ENCODE results near the gene PRRT4.

PRRT4 gene

DNA sequence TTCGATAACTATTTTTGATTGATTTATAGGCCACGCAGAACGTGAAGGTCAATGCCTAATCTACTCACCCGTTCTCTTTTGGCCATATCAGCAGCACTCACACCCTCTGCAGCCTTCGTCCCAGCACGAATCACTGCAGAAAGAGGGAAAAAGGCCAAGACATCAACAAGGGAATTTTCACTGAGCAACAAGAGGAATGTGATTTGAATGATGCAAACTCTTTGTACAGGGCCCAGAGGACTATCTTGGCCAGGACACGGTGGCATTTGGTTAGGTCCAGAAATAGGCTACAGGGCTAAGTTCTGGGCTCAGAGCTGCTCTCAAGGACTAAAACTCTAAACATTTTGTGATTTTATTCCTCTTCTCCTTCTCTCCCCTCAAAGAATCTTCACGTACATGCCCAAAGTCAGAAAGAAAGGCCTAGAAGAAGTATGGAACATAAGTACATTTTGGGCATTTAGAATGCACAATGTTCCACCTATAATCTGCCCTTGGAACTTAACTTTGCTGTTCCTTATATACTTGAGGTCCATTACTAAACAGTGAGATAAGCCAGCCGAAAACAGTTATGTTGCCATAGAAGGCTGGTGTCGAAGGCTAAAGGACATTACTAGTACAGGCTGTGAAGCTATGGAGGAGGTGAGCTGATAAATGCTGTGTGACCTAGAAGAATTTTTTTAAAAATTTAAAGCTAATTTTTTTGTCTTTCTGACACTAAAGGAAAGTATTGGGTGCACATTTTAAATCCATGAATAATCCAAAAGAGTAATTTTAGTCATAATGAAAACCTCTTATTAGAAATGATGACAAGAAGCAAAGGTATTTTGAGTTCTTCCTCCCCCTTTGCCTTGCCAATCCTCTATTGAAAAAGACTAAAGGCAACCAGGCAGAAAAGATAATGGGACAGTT lies 37.8 kb downstream of the PRRT4 start:
- H3K79me1 ChIP-seq (ENCODE audit: low read length), result no peaks in the 10 kb centered on the region
- no peak overlapping the region for H3K4ac ChIP-seq (ENCODE audit: low read depth, low read length)
- H2BK5ac ChIP-seq (ENCODE audit: low read depth, low read length, poor library complexity), result no peak overlapping the region
- no peak overlapping the region for H3K9ac ChIP-seq (ENCODE audit: low read length)
- no peak overlapping the region for H4K8ac ChIP-seq (ENCODE audit: low read depth, low read length)
- H4K91ac ChIP-seq (ENCODE audit: low read depth, low read length), result no peak overlapping the region
- H3K36me3 ChIP-seq (ENCODE audit: control insufficient read depth in 1 of 2, insufficient read depth in 2 of 2, low read length in 2 of 2), result peaks cover 20 to 31% of the 10 kb centered on the region in 2 experiments
- no peaks in the 10 kb centered on the region for H3K27me3 ChIP-seq (ENCODE audit: insufficient read depth, low read length)
- no peak overlapping the region for H3K27ac ChIP-seq (ENCODE audit: low read depth, low read length)
- H2AFZ ChIP-seq (ENCODE audit: insufficient read depth, low read length, poor library complexity), result no peak overlapping the region
- H4K12ac ChIP-seq (ENCODE audit: low read depth, low read length), result no peak overlapping the region
- H3K9me3 ChIP-seq (ENCODE audit: insufficient read depth, low read depth, low read length), result no peaks in the 10 kb centered on the region
- no peak overlapping the region for H2AK5ac ChIP-seq (ENCODE audit: low read length)
- DNase-seq, result no peak
- no peak overlapping the region for H3K4me2 ChIP-seq (ENCODE audit: low read length)
- no peak overlapping the region for H2BK12ac ChIP-seq (ENCODE audit: low read length)
- no peak overlapping the region for H3K4me3 ChIP-seq (ENCODE audit: low read depth, low read length)
- no peak overlapping the region for H3K14ac ChIP-seq (ENCODE audit: low read length)
- WGBS (ENCODE audit: extremely low coverage, insufficient coverage, insufficient read length), result no CpG with 5 or more reads among the region's 10 CpGs
- no peak overlapping the region for H2BK120ac ChIP-seq (ENCODE audit: insufficient read depth, low read length, poor library complexity)
- no peak overlapping the region for H3K23ac ChIP-seq (ENCODE audit: low read length)
- H3K4me1 ChIP-seq (ENCODE audit: control insufficient read depth in 1 of 2, insufficient read depth in 2 of 2, low read length in 2 of 2), result no peaks in the 10 kb centered on the region
- no peaks in the 10 kb centered on the region for H3K79me2 ChIP-seq (ENCODE audit: control insufficient read depth, insufficient read depth, low read length, poor library complexity)
- H3K18ac ChIP-seq (ENCODE audit: low read length), result no peak overlapping the region

DNA sequence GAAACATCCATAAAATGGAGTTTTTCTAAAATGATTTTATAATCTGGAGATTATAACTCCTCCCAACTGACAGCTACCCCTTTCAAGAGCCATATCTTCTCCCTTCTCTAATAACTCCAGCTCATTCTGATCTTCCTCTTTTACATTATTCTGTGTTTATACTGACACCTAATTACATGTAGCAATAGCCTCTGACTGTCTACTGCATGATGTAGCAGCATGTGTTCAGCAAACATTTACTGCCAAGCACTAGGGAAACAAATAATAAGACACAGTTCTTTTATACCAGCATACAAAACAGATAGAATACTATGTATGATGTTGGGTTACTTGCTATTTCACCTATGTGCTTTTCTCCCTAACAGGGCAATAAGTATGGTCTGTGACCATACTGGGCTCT lies 38.5 kb downstream of the PRRT4 start:
- Histone ChIP-seq H3K79me2 (ENCODE audit: control insufficient read depth, insufficient read depth, low read length, poor library complexity) (no peaks in the 10 kb centered on the region), H3K9ac (ENCODE audit: low read length) (no peak overlapping the region), H3K27me3 (ENCODE audit: insufficient read depth, low read length) (no peaks in the 10 kb centered on the region), H3K36me3 (ENCODE audit: control insufficient read depth in 1 of 2, insufficient read depth in 2 of 2, low read length in 2 of 2) (peaks cover 23 to 33% of the 10 kb centered on the region in 2 experiments), H2AK5ac (ENCODE audit: low read length) (no peak overlapping the region), H4K91ac (ENCODE audit: low read depth, low read length) (no peak overlapping the region), H3K14ac (ENCODE audit: low read length) (no peak overlapping the region), H2BK120ac (ENCODE audit: insufficient read depth, low read length, poor library complexity) (no peak overlapping the region), H4K12ac (ENCODE audit: low read depth, low read length) (no peak overlapping the region), H3K79me1 (ENCODE audit: low read length) (no peaks in the 10 kb centered on the region), H3K4me2 (ENCODE audit: low read length) (no peak overlapping the region), H3K27ac (ENCODE audit: low read depth, low read length) (no peak overlapping the region), H3K9me3 (ENCODE audit: insufficient read depth, low read depth, low read length) (no peaks in the 10 kb centered on the region), H3K4me1 (ENCODE audit: control insufficient read depth in 1 of 2, insufficient read depth in 2 of 2, low read length in 2 of 2) (no peaks in the 10 kb centered on the region), H2BK5ac (ENCODE audit: low read depth, low read length, poor library complexity) (no peak overlapping the region), H2BK12ac (ENCODE audit: low read length) (no peak overlapping the region), H3K18ac (ENCODE audit: low read length) (no peak overlapping the region), H4K8ac (ENCODE audit: low read depth, low read length) (no peak overlapping the region), H3K4me3 (ENCODE audit: low read depth, low read length) (no peak overlapping the region), H3K4ac (ENCODE audit: low read depth, low read length) (no peak overlapping the region), H2AFZ (ENCODE audit: insufficient read depth, low read length, poor library complexity) (no peak overlapping the region), H3K23ac (ENCODE audit: low read length) (no peak overlapping the region)
- no peak for DNase-seq

DNA sequence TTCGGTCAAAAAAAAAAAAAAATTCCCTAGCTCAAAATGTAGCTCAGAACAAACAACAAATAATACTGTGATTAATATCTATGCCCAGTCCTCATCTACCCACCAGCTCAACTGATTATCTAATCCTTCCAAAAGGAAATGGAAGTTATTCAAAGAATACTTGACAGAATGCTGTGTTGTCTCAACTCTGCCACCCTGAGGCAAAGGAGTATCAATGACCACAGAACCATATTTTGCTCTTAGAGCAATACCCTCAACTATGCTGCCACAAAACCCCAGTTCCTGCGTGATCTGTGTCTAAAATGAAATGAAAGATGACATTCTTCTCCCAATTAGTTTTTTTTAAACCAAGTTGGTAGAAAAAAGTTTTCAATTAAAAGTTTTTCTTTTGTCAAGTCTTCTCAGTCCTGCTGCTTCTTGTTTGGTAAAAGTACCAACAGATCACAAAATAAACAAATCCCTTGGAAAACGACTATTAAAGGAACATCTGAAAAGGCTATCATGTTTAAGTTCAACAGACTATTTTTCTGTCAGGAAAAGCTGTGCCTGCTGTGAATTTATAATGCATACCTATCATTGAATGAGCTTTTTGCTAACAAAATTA lies 39.3 kb downstream of the PRRT4 start:
- Histone ChIP-seq H2AFZ (ENCODE audit: insufficient read depth, low read length, poor library complexity) (no peak overlapping the region), H3K14ac (ENCODE audit: low read length) (no peak overlapping the region), H2AK5ac (ENCODE audit: low read length) (no peak overlapping the region), H3K27me3 (ENCODE audit: insufficient read depth, low read length) (no peaks in the 10 kb centered on the region), H3K36me3 (ENCODE audit: control insufficient read depth in 1 of 2, insufficient read depth in 2 of 2, low read length in 2 of 2) (peaks cover 27 to 40% of the 10 kb centered on the region in 2 experiments), H4K91ac (ENCODE audit: low read depth, low read length) (no peak overlapping the region), H3K4me3 (ENCODE audit: low read depth, low read length) (no peak overlapping the region), H3K9ac (ENCODE audit: low read length) (no peak overlapping the region), H4K12ac (ENCODE audit: low read depth, low read length) (no peak overlapping the region), H3K79me1 (ENCODE audit: low read length) (no peaks in the 10 kb centered on the region), H3K79me2 (ENCODE audit: control insufficient read depth, insufficient read depth, low read length, poor library complexity) (no peaks in the 10 kb centered on the region), H3K4me1 (ENCODE audit: control insufficient read depth in 1 of 2, insufficient read depth in 2 of 2, low read length in 2 of 2) (no peaks in the 10 kb centered on the region), H4K8ac (ENCODE audit: low read depth, low read length) (no peak overlapping the region), H3K4me2 (ENCODE audit: low read length) (no peak overlapping the region), H3K9me3 (ENCODE audit: insufficient read depth, low read depth, low read length) (no peaks in the 10 kb centered on the region), H3K23ac (ENCODE audit: low read length) (no peak overlapping the region), H2BK120ac (ENCODE audit: insufficient read depth, low read length, poor library complexity) (no peak overlapping the region), H3K4ac (ENCODE audit: low read depth, low read length) (no peak overlapping the region), H2BK5ac (ENCODE audit: low read depth, low read length, poor library complexity) (no peak overlapping the region), H3K27ac (ENCODE audit: low read depth, low read length) (no peak overlapping the region), H2BK12ac (ENCODE audit: low read length) (no peak overlapping the region), H3K18ac (ENCODE audit: low read length) (no peak overlapping the region)
- no CpG with 5 or more reads among the region's 3 CpGs for WGBS (ENCODE audit: extremely low coverage, insufficient coverage, insufficient read length)
- peak; percentile 10 to 61 for DNase-seq

DNA sequence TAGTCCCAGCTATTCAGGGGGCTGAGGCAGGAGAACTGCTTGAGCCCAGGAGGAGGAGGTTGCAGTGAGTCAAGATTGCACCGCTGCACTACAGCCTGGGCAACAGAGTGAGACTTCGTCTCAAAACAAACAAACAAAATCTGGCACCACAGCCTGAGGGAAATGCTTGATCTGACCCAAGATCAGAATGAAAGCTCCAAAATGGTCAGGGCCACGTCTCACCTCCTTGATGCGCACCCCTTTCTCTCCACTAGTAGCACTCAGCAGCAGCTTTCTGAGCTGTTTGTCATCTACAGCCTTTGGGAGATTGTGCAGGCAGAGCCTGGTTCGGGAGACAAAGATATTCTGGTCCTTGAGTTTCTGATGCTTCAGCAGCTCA lies 40.5 kb downstream of the PRRT4 start:
- Histone ChIP-seq H3K9me3 (ENCODE audit: insufficient read depth, low read depth, low read length) (no peaks in the 10 kb centered on the region), H3K23ac (ENCODE audit: low read length) (no peak overlapping the region), H3K27ac (ENCODE audit: low read depth, low read length) (no peak overlapping the region), H3K36me3 (ENCODE audit: control insufficient read depth in 1 of 2, insufficient read depth in 2 of 2, low read length in 2 of 2) (peaks cover 27 to 47% of the 10 kb centered on the region in 2 experiments), H3K18ac (ENCODE audit: low read length) (no peak overlapping the region), H3K79me1 (ENCODE audit: low read length) (no peaks in the 10 kb centered on the region), H3K27me3 (ENCODE audit: insufficient read depth, low read length) (no peaks in the 10 kb centered on the region), H2AK5ac (ENCODE audit: low read length) (no peak overlapping the region), H3K4ac (ENCODE audit: low read depth, low read length) (no peak overlapping the region), H3K9ac (ENCODE audit: low read length) (no peak overlapping the region), H3K4me3 (ENCODE audit: low read depth, low read length) (no peak overlapping the region), H4K12ac (ENCODE audit: low read depth, low read length) (no peak overlapping the region), H2BK12ac (ENCODE audit: low read length) (no peak overlapping the region), H3K4me1 (ENCODE audit: control insufficient read depth in 1 of 2, insufficient read depth in 2 of 2, low read length in 2 of 2) (no peaks in the 10 kb centered on the region), H2BK120ac (ENCODE audit: insufficient read depth, low read length, poor library complexity) (no peak overlapping the region), H4K8ac (ENCODE audit: low read depth, low read length) (no peak overlapping the region), H2BK5ac (ENCODE audit: low read depth, low read length, poor library complexity) (no peak overlapping the region), H3K14ac (ENCODE audit: low read length) (no peak overlapping the region), H3K79me2 (ENCODE audit: control insufficient read depth, insufficient read depth, low read length, poor library complexity) (no peaks in the 10 kb centered on the region), H2AFZ (ENCODE audit: insufficient read depth, low read length, poor library complexity) (no peak overlapping the region), H3K4me2 (ENCODE audit: low read length) (no peak overlapping the region), H4K91ac (ENCODE audit: low read depth, low read length) (no peak overlapping the region)
- DNase-seq, result no peak
- no CpG with 5 or more reads among the region's 5 CpGs for WGBS (ENCODE audit: extremely low coverage, insufficient coverage, insufficient read length)

All from trophoblast cell (in vitro differentiated cells and primary cell).